Right ventricle myocardium superior (tissue), 1 donor: Measurements from ENCODE around the gene SPAG16. TPM values are rescaled to one million over a fixed set of nuclear protein-coding genes. Genes with fewer than 3 reads are reported as not detected.

Source experiments
- ATAC-seq: fragments of 200-7000 bp; cut with Tn5 transposase; one replicate; pipeline ENCODE4 v1.9.1; 2020; ENCODE audit warnings: mild to moderate bottlenecking; ENCODE audit not compliant: poor library complexity
- DNase-seq: peaks from one replicate; pipeline ENCODE4 v3.0.0-alpha.2; 2020
- intact Hi-C: fragments of 100-400 bp; cut with DNase I; formaldehyde crosslinking; loops from one replicate; pipeline ENCODE4 v1.11.2; 2022
- total RNA-seq: library from RNA; stranded (reverse); fragmentation: NEBNext Ultra II Directional; extraction: Animal tissue kit (Norgen Biotek cat#: 25700); gene quantifications from one replicate; pipeline ENCODE4 v1.2.1, GENCODE V29; 2021
- donor health status: DM: no; HTN: yes; CAD: no; lungs with severe emphysema.

The SPAG16 gene
- total RNA-seq, 1 donor from 2014 or later = 17.8 TPM

- intact Hi-C loops = no loop called here
- no peak for ATAC-seq
Measured at GRCh38 chr2:214156971-214157370, 872.7 kb downstream of the SPAG16 start.

GRCh38 chr2:214158851-214159250 lies 874.6 kb downstream of the SPAG16 start:
- ATAC-seq = no peak

More at GRCh38 chr2:214156971-214157370, 872.7 kb downstream of the SPAG16 start:
- no peak for DNase-seq

GRCh38 chr2:214169281-214169680 lies 885.0 kb downstream of the SPAG16 start:
- ATAC-seq (no peak), DNase-seq (no peak)
- intact Hi-C loops = no loop called here

More at GRCh38 chr2:214158851-214159250, 874.6 kb downstream of the SPAG16 start:
- intact Hi-C loops = no loop called here
- no peak for DNase-seq

- DNase-seq (no peak), ATAC-seq (no peak)
- intact Hi-C loops = no loop called here
Measured at GRCh38 chr2:214169736-214170135, 885.5 kb downstream of the SPAG16 start.

GRCh38 chr2:214174563-214174962 lies 890.3 kb downstream of the SPAG16 start:
- intact Hi-C loops = no loop called here
- DNase-seq = no peak
- ATAC-seq = no peak

- intact Hi-C loops = no loop called here
- no peak for DNase-seq
- no peak for ATAC-seq
Measured at GRCh38 chr2:214180071-214180470, 895.8 kb downstream of the SPAG16 start.

GRCh38 chr2:214180686-214181085 lies 896.4 kb downstream of the SPAG16 start:
- intact Hi-C loops = no loop called here
- DNase-seq (no peak), ATAC-seq (no peak)

- intact Hi-C loops = no loop called here
- no peak for ATAC-seq
- DNase-seq = no peak
Measured at GRCh38 chr2:214184461-214184860, 900.2 kb downstream of the SPAG16 start.

GRCh38 chr2:214185546-214185945 lies 901.3 kb downstream of the SPAG16 start:
- intact Hi-C loops = no loop called here
- ATAC-seq (no peak), DNase-seq (no peak)

GRCh38 chr2:214192711-214193110 lies 908.4 kb downstream of the SPAG16 start:
- DNase-seq (no peak), ATAC-seq (no peak)
- intact Hi-C loops = no loop called here

GRCh38 chr2:214193943-214194342 lies 909.7 kb downstream of the SPAG16 start:
- no peak for ATAC-seq
- intact Hi-C loops = no loop called here
- no peak for DNase-seq

GRCh38 chr2:214196260-214196659 lies 912.0 kb downstream of the SPAG16 start:
- DNase-seq = no peak
- intact Hi-C loops = no loop called here
- ATAC-seq = no peak

- DNase-seq = no peak
- no peak for ATAC-seq
- intact Hi-C loops = no loop called here
Measured at GRCh38 chr2:214201892-214202291, 917.6 kb downstream of the SPAG16 start.

- ATAC-seq (no peak), DNase-seq (no peak)
- intact Hi-C loops = no loop called here
Measured at GRCh38 chr2:214203214-214203613, 919.0 kb downstream of the SPAG16 start.

GRCh38 chr2:214203744-214204289 lies 919.6 kb downstream of the SPAG16 start:
- DNase-seq (no peak), ATAC-seq (no peak)
- intact Hi-C loops = no loop called here

GRCh38 chr2:214215107-214215506 lies 930.8 kb downstream of the SPAG16 start:
- ATAC-seq = no peak
- intact Hi-C loops = no loop called here
- DNase-seq = no peak

GRCh38 chr2:214217136-214217535 lies 932.9 kb downstream of the SPAG16 start:
- ATAC-seq (no peak), DNase-seq (no peak)
- intact Hi-C loops = no loop called here

GRCh38 chr2:214217599-214217998 lies 933.3 kb downstream of the SPAG16 start:
- DNase-seq (no peak), ATAC-seq (no peak)
- intact Hi-C loops = no loop called here

GRCh38 chr2:214220251-214220650 lies 936.0 kb downstream of the SPAG16 start:
- ATAC-seq = no peak

GRCh38 chr2:214226061-214226460 lies 941.8 kb downstream of the SPAG16 start:
- DNase-seq = no peak
- intact Hi-C loops = no loop called here
- no peak for ATAC-seq

More at GRCh38 chr2:214220251-214220650, 936.0 kb downstream of the SPAG16 start:
- intact Hi-C loops = no loop called here
- DNase-seq = no peak

- intact Hi-C loops = no loop called here
- ATAC-seq (no peak), DNase-seq (no peak)
Measured at GRCh38 chr2:214232271-214232670, 948.0 kb downstream of the SPAG16 start.
